GM19372 (cell line): ENCODE data around the gene TRAFD1.

Source experiments
- ATAC-seq: cut with Tn5 transposase; IDR thresholded peaks from one replicate; pipeline ENCODE4 v1.9.1; 2021; ENCODE audit warnings: mild to moderate bottlenecking, low read depth, moderate library complexity; ENCODE audit not compliant: unreplicated experiment

TRAFD1 gene

DNA sequence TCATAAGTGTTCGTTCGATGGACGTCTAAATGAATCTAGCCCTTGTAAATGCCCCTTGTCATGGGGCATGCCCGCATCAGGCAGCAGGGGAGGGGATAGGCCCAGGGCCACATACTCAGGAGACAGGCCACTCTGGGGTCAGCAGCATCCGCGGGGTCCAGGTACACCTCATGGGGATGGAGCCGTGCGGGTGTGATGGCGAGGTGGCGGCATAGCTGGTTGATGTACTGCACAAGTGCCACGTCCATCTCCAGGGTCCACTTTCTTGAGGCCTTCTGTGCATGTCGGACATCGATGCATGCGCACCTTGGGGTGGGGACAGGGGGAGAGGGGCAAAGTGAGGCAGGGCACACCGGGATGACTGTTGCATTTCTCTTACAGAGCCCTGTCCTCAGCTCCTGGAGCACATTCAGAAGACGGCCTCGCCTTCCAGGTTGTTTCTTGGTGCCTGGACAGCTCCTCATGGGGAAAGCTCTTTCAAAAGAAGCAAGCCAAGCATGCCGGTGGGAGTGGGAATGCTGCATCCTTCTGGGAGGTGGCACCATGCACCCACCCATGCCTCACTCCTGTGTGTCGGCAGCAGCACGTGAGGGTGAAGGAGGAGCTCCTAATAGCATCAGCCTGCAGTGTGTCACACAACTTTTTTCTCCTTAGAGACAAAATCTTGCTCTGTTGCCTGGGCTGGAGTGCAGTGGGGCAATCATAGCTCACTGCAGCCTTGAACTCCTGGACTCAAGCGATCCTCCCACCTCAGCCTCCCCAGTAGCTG, 47.4 kb downstream of the TRAFD1 start:
- ATAC-seq: no peak

DNA sequence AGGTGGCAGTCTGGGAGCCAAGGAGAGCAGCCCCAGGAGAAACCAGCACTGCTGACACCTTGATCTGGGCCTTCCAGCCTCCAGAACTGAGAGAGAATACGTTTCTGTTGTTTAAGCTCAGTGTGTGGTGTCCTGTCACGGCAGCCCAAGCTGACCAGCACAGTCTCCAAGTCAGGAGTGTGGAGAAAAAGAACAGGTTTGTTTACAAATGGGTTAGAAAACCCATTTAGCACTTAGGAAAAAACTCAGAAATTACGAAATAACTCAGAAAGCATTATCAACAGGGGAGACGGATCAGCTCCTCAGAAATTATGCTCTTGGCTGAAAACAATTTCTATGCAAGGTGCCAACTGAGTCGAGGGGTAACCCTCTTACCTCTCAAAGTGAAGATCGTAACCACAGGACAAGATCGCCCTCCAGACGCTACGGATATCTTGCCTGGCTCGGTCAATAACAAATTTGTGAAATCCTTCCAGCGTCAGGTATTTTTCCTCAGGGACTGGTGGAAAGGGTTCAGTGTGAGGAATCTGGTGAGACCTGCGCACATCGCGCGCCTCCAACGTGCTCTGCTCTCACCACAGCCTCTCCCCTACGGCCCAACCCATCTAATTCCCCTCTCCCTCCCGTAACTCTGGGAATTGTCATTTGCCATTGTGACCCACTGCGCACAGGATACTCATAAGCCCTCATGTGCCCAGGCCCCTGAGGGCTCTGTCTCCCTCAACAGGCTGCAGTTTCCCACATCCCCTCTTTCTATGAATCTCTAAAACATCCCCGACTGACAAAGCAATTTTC, 50.2 kb downstream of the TRAFD1 start:
- no peak for ATAC-seq

DNA sequence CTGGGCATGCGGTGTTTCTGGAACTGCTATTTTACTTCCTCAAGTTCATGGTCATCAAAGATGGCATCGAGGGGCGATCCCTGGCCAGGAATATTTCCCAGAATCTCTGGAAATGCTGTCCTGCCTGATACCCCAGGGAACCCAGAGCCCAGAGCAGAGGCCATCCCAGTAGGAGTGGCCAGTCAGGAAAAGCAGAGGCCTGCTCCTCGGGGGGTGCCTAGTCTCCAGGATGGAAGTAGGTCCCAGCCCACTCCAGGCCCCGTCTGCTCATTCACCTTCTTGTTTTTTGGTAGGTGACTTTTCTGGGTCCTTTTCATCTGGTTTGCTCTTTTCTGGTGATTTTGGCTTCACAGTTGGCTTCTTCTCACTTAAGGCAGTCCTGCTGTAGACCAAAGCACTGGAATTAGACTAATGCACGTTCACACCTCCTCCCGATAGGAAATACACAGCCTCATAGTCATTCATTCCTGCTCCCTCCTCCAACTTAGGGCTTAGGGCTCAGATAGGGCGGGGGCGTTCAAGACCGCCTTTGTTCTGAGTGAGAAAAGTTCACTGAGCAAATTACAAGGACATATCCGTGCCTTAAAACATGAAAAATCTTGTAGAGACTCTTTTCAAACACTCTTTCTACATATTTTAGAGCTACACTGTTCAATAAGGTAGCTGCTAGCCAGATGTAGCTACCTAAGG, 51.1 kb downstream of the TRAFD1 start:
- no peak for ATAC-seq

DNA sequence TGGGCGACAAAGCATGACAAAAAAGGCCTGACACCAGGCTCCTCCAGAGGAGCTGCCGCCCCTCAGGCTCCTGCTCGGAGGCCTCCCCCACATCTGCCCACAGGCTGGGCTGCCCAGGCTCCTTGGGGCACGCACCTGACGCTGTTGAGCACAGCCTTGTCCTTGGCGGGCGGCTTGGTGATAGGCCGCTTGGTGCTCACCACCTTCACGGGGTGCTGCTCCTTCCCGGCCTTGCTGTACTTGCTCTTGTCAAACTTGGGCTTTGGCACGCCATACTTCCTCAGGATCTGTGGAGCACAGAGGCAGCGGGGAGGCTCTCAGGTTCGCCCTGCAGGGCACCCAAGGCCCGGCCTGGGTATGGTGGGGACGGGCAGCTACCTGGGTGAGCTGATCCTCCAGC, 53.4 kb downstream of the TRAFD1 start:
- no peak for ATAC-seq

DNA sequence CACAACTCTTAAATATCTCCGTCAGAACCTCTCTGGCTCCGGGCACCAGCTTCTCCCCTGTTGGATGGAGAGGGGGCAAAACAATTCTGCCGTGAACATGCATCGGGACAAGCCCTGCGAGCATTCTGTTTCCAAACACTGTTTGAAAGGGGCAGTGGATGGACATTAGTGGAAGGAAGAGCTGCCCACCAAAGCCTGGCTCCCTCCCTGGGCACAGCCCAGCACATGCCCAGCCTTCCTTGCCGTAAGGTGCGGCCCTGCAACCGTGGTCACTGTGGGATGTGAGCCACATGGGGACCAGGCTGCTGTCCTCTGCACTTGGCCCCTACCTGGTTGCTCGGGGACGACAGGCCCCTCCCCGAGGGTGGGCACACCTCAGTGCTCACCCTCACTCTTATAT, 54.0 kb downstream of the TRAFD1 start:
- no peak for ATAC-seq

DNA sequence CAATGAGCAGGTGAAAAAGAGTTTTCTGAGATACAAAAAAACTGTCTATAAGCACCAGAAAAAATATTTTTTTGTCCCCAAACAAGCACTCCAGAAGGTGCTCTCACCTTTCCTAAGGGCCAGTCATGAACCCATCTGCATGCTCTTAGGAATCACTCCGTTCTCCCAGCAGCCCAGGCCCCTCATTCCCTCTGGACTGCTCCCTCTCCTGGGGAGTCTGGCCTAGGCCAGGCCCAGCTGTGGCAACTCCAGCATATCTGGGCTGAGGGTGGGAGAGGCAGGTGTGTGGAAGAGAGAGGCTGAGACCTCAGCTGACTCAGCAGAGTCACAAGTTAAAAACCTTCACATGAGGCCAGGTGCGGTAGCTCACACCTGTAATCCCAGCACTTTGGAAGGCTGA, 54.6 kb downstream of the TRAFD1 start:
- ATAC-seq: no peak

DNA sequence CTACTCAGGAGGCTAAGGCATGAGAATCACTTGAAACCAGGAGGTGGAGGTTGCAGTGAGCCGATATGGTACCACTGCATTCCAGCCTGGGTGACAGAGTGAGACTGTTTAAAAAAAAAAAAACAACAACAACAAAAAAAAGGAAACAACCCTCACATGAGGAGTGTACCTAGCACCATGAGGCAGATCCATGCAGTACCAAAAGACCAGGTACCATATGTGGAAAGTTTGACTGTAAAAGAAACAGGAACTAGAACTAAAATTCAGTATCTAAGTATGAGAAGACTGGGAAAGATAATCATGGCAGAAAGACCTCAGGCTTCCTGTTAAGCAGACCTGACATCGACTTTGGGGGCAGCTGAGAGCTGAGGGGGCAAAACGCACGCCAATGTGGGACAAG, 55.1 kb downstream of the TRAFD1 start:
- no peak for ATAC-seq

DNA sequence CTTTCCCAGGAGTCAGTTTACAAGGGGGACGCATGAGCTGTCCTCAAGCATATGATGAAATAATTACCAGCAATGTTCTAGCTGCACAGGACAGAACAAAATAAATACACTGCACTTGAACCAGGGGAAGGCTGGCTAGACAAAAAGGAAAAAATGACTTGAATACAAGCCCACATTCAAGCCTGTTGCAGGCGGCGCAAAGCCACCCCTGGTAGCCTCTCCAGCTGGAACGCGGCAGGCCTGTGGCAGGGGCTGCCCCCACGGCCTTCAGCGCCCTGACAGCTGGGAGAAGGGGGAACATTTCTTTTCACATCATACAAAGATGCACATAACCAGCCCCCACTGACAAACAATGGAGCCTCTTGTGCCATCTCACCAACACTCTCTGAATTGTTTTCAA, 57.1 kb downstream of the TRAFD1 start:
- ATAC-seq: no peak

DNA sequence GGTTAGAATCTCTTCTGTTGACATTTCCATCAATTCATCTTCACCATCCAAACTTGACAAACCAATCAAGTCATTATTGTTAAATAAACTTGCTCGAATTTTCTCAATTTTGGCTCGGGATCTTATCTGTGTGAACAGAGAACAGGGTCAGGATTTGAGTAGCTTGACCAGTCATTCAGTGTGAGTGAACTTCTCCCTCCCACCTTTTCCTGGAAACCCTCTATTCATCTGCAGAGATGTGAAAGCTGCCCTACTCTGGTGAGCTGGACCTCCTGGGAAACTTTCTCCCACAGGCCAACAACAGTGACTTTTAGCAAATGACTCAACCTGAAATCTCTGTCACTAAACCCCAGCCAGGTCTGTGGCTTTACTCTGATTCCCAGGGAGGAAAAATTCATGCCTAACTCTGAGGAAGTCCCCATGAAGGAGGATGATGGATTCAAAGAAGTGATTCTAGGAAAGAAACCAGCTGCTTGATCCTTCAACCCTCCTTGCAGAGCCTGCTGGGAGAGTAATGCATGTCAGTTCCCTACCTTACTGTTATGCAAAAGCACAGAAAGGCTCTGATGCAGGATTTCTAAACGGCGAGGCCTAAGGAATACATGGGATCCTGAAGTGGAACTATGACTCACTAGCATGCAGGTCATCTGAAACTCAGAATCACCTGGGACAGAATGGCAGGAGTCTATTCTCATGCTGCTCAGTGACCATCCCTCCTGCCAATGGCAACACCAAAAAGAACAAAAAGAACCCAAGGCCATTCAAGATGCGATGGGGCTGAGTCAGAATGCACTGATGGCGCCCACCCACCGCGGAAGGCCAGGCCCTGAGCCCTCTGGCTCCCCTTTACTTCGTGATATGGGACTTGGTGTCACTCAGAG, 58.0 kb downstream of the TRAFD1 start:
- no peak for ATAC-seq

DNA sequence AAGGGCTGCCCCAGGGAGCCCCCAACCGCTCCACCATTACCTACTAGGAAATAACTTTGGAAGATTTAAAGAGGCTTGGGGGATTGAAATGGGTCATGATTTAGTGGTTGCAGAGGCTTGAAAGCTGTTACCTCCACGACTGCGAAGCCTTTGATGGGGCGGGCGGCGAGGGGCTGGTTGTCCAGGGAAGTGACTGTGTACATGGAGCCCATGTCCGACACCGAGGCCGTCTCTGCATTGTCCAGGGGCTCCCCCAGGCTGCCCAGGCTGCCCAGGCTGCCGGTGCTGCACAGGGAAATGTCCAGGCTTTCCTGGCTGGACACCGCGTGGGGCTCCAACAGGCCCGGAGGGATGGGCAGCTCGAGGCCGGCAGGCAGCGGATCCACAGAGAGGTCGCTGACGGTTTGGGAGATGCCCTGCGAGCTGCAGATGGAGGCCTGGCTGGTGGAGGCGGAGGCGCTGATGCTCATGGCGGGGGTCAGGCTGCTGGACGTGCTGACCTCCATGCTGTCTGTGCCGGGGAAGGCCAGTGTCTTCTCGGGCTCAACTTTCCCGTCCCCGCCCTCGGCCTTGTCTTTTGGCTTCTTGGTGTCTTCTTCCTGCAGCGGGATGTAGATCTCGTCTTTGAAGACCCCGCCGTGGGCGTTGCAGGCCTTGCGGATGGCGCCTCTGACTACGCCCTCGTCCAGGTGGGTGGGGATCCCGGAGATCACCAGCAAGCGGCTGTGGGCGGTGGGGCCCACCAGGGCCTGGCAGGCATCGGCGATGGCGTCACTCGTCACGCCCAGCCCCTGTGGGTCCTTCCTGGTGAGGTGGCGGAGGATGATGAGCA, 58.9 kb downstream of the TRAFD1 start:
- ATAC-seq: no peak

DNA sequence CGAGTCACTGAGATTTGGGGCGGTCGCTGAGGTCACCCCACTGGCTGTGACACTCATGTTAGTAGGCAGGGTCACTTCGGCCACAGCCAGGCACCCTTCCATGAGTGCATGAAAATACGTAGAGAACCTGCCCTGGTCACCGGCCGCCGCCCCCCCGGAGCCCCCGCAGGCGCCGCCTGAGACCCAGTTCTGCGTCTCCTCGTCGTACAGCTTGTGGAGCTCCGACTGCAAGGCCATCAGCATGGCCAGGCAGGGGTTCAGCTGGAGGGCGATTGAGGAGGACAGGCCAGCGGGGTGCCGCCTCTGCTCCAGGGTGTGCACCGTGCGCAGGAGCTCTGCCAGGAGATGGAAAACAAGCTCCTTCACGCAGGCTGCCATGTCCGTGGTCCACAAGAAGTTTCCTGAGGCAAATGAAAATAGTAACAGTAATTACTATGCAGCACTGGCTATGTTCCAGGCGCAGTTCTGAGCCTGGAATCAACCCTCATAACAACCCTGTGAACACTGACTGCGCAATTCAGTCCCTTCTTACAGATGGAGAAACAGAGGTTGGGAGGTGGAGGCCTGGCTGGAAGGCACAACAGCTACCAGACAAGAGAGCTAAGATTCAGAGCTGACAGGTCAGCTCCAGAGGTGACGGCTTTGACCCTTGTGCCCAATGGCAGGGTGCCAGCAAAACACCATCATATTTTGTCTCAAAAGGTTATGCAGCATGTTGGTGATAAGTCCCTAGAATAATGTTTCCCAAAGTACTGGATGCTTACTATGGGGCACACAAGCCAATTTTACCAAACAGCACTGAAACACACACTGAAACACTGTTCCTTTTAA, 59.9 kb downstream of the TRAFD1 start:
- ATAC-seq: no peak

DNA sequence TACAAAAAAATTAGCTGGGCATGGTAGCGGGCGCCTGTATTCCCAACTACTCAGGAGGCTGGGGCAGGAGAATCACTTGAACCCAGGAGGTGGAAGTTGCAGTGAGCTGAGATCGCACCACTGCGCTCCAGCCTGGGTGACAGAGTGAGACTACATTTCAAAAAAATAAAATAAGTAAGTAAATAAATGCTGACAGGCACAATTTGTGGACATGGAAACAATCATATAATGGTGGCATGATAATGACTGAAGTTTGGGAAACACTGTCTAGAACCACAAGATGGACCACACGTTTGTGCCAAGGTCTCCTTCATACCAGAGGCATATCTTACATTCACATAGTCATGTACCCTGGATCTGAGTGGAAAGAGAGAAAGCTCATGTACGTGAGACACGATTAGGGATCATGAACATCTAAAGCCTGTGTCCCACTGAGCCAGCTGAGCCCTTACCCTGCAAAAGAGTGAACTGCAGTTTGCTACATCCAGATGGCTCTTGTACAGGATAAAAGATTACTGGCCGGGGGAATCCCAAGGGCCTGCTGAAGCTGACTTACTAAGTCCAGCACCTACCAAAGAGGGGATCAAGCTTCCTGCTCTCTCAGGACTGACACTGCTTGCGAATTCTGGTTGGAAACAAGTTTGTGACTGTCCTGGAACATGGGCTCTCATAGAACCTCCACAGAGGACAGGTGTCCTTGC, 62.9 kb downstream of the TRAFD1 start:
- no peak for ATAC-seq

DNA sequence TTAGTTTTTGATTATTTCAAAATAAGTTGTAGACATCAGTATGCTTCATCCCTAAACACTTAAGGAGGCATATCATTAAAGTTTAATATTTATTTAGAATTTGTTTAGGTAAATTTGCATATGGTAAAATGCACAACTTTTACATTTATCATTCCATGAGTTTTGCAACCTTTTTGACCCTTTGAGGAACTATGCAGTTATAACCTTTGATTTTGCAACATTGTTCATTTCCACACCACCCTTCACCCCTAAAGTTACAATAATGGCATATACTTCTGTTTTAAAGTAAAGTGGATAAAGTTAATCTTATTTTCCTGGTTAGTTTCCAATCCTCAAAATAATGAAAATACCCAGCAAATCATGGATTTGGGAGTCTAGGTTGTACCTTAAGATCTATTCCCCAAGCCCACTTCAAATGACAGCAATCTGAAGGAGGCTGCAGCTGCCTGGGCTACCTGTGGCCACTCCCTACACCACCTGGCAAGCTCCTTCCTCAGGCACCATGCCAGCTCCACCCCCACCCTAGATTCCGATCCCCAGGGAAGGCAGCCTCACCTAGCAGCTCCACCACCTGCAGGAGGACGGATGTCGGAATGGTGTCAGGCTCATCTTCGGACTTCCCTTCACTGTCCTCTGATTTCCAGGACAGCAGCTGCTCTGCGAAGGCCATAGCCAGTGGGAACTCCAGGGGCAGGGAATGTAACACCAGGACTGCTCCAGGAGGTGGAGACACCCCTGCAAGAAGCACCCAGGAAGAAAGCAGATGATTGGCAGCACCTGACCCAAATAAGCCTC, 65.1 kb downstream of the TRAFD1 start:
- no peak for ATAC-seq

DNA sequence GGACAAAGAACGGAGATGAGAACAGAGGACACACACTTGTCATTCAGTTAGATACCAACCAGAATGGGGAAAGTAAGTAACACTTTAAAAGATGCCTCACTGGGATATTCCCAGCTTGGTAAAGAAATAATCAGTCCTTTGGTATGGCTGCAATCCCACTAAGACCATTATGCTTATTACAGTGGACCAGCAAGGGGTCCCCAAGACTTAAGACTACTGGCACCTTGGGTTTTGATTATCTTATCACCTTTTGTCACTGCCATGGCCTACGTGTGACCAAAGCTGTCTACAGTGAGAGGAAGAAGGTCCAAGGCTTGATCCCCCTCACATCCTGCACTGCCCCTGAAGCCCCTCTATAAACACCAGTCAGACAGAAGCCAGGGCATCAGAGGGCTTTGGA, 65.8 kb downstream of the TRAFD1 start:
- ATAC-seq: no peak

DNA sequence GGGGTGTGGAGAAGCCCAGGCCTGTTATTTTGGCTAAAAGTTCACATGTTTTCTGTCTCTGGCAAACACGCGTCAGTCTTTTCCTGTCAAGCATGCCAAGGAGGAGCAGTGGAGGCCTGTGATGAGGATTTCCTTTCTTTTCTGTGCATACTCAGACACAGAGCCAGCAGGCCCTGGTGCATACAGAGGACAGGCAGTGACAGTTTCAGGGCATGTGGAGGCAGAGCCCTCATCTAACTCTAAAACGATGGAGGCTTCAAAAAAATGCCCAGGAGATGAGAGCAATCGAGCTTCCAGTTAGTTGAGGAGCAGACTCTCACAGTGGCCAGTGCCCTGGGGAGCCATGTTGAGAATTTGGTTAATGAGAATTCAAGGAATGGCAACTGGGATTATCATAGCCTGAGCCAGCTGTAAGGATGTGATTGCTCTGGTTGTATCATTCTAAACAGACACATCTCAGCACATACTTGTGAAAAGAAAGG, 66.5 kb downstream of the TRAFD1 start:
- no peak for ATAC-seq

DNA sequence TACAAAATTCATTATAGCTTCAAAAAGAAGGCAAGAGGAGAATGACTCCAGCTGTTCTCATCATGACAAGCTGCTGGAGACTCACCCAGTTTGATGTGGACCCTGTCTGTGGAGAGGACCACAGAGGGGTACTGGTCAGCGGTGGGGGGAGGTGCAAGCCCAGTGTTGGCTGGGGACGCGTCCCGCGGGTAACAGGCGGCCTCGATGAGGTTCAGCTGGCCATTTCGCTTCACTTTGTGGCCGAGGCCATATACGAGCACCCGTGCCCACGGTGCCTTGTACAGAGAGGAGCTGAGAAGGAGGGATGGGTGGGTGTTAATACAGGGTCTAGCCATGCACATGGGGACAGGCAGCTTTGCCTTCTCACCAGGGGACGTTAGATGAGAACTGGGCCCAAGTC, 67.1 kb downstream of the TRAFD1 start:
- ATAC-seq: no peak

DNA sequence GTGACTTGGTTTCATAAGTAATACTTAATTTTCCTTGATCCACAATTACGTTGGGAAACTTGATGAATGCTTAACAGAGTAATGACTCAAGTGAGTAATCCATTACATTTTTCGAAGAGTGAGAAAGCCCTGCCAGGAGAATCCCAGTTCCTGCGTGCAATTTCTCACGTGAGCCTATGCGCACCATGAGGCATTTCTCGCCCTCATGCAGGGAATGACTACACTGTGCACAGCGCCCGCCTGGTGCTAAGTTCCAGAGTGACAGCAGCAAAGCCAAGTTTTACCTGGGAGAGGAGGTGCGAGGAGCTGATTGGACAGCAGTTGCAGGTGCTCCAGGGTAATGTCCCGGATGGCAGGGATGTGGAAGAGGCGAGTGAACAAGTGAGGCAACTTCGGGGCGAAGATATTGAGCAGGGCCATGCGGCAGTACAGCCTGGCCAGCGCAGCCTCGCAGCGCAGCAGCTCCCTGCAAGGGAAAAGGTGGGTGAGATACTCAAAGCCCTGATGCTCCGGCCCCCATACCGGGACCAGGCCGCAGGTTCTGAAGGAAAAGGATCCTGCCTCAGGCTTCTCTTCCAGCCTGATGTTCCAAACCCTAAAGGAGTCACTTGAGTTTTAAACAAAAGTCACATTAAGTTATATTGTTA, 69.4 kb downstream of the TRAFD1 start:
- ATAC-seq: no peak
